ENCODE measurements around the gene MYBPC3.

MYBPC3 gene

GRCh38 chr11:47384498-47384897, 32.0 kb upstream of the MYBPC3 start:
- no peak for DNase-seq (ENCODE audit: low read depth, low spot score)

- DNase-seq (ENCODE audit: low read depth, low spot score): no peak
These were observed 30.6 kb upstream of the MYBPC3 start for GRCh38 chr11:47383071-47383470.

- no peak for DNase-seq (ENCODE audit: low read depth, low spot score)
These were observed 27.6 kb upstream of the MYBPC3 start for GRCh38 chr11:47380078-47380477.

GRCh38 chr11:47379317-47379716, 26.8 kb upstream of the MYBPC3 start:
- DNase-seq (ENCODE audit: low read depth, low spot score): no peak

GRCh38 chr11:47378836-47379170, 26.3 kb upstream of the MYBPC3 start:
- no peak for DNase-seq (ENCODE audit: low read depth, low spot score)

GRCh38 chr11:47378010-47378835, 25.7 kb upstream of the MYBPC3 start, which contains the start of gene SPI1:
TSS of gene SPI1 (minus strand) at chr11:47378547. CDS start at chr11:47378353, 194 bp downstream.
- DNase-seq (ENCODE audit: low read depth, low spot score): no peak

- no peak for DNase-seq (ENCODE audit: low read depth, low spot score)
These were observed 25.1 kb upstream of the MYBPC3 start for GRCh38 chr11:47377571-47378009.

GRCh38 chr11:47376525-47377371, 24.2 kb upstream of the MYBPC3 start:
- DNase-seq (ENCODE audit: low read depth, low spot score): no peak

GRCh38 chr11:47376107-47376524, 23.6 kb upstream of the MYBPC3 start:
- no peak for DNase-seq (ENCODE audit: low read depth, low spot score)

- no peak for DNase-seq (ENCODE audit: low read depth, low spot score)
These were observed 23.1 kb upstream of the MYBPC3 start for GRCh38 chr11:47375546-47376085.

- DNase-seq (ENCODE audit: low read depth, low spot score): no peak
These were observed 22.5 kb upstream of the MYBPC3 start for GRCh38 chr11:47375020-47375419.

- no peak for DNase-seq (ENCODE audit: low read depth, low spot score)
These were observed 22.2 kb upstream of the MYBPC3 start for GRCh38 chr11:47374720-47375019.

- DNase-seq (ENCODE audit: low read depth, low spot score): peak; percentile 84
These were observed 21.6 kb upstream of the MYBPC3 start for GRCh38 chr11:47373876-47374719.

GRCh38 chr11:47372422-47372821, 19.9 kb upstream of the MYBPC3 start:
- no peak for DNase-seq (ENCODE audit: low read depth, low spot score)

- DNase-seq (ENCODE audit: low read depth, low spot score): no peak
These were observed 17.2 kb upstream of the MYBPC3 start for GRCh38 chr11:47369676-47370075.

- DNase-seq (ENCODE audit: low read depth, low spot score): no peak
These were observed 13.6 kb upstream of the MYBPC3 start for GRCh38 chr11:47366020-47366490.

- DNase-seq (ENCODE audit: low read depth, low spot score): no peak
These were observed 8.9 kb upstream of the MYBPC3 start for GRCh38 chr11:47361419-47361818.

- no peak for DNase-seq (ENCODE audit: low read depth, low spot score)
These were observed 7.8 kb upstream of the MYBPC3 start for GRCh38 chr11:47360341-47360740.

GRCh38 chr11:47359586-47359985, 7.1 kb upstream of the MYBPC3 start:
- DNase-seq (ENCODE audit: low read depth, low spot score): no peak

GRCh38 chr11:47359162-47359561, 6.7 kb upstream of the MYBPC3 start:
- DNase-seq (ENCODE audit: low read depth, low spot score): no peak

GRCh38 chr11:47358731-47359051, 6.2 kb upstream of the MYBPC3 start:
- no peak for DNase-seq (ENCODE audit: low read depth, low spot score)

All from astrocyte of the hippocampus (primary cell).